ENCODE results near the gene CARS2. TPM values are rescaled to one million over a fixed set of nuclear protein-coding genes. Genes with fewer than 3 reads are reported as not detected.

Gene CARS2
- total RNA-seq, 4 donors from 2014 or later = 50.6 to 123 (median 97.7) TPM

- DNase-seq = no peak
- no peaks in the 10 kb centered on the region for H3K27me3 ChIP-seq
- no peaks in the 10 kb centered on the region for H3K9me3 ChIP-seq
- TF ChIP-seq CTCF (IDR thresholded peaks at IDR 0.05) = no peak
- TF ChIP-seq POLR2A (IDR thresholded peaks at IDR 0.05) = no peak
- H3K27ac ChIP-seq = no peak overlapping the region
- H3K4me1 ChIP-seq = peaks cover 0 to 26% (median 3%) of the 10 kb centered on the region in 4 donors
- peaks cover 0 to 26% (median 0%) of the 10 kb centered on the region in 3 donors for H3K36me3 ChIP-seq
- no peak overlapping the region for H3K4me3 ChIP-seq
Measured at GRCh38 chr13:110719036-110719710, 13.3 kb upstream of the CARS2 start.

GRCh38 chr13:110716247-110716515, 10.3 kb upstream of the CARS2 start:
- peak overlapping the region; percentile 77 to 93 (median 90) for H3K27ac ChIP-seq
- TF ChIP-seq POLR2A (IDR thresholded peaks at IDR 0.05) (no peak), CTCF (IDR thresholded peaks at IDR 0.05) (no peak)
- peaks cover 0 to 23% (median 5%) of the 10 kb centered on the region in 4 donors for H3K4me1 ChIP-seq
- peak in 2 of 3 donors; percentile 68 to 73 for DNase-seq
- H3K36me3 ChIP-seq = peaks cover 0 to 22% (median 0%) of the 10 kb centered on the region in 3 donors
- no peaks in the 10 kb centered on the region for H3K9me3 ChIP-seq
- H3K27me3 ChIP-seq = no peaks in the 10 kb centered on the region
- H3K4me3 ChIP-seq = peak overlapping the region; percentile 55 to 74 (median 68)

- no peaks in the 10 kb centered on the region for H3K9me3 ChIP-seq
- H3K27me3 ChIP-seq = no peaks in the 10 kb centered on the region
- peaks cover 0 to 26% (median 5%) of the 10 kb centered on the region in 4 donors for H3K4me1 ChIP-seq
- peaks cover 0 to 18% (median 0%) of the 10 kb centered on the region in 3 donors for H3K36me3 ChIP-seq
- H3K27ac ChIP-seq = peak overlapping the region; percentile 98 to 99 (median 99)
- TF ChIP-seq POLR2A (IDR thresholded peaks at IDR 0.05) (peak; percentile 91 to 93), CTCF (IDR thresholded peaks at IDR 0.05) (peak in 4 of 6 experiments; percentile 18 to 31 (median 26))
- peak overlapping the region; percentile 71 to 94 (median 79) for H3K4me3 ChIP-seq
- peak; percentile 97 to 99 (median 98) for DNase-seq
Measured at GRCh38 chr13:110715395-110716246, 9.7 kb upstream of the CARS2 start.

- peak overlapping the region; percentile 71 to 94 (median 78) for H3K4me3 ChIP-seq
Measured at GRCh38 chr13:110714797-110715394, 9.0 kb upstream of the CARS2 start.

More at GRCh38 chr13:110714797-110715394, 9.0 kb upstream of the CARS2 start:
- Histone ChIP-seq H3K27me3 (no peaks in the 10 kb centered on the region), H3K4me1 (peaks cover 0 to 26% (median 5%) of the 10 kb centered on the region in 4 donors), H3K9me3 (no peaks in the 10 kb centered on the region), H3K36me3 (peaks cover 0 to 11% (median 0%) of the 10 kb centered on the region in 3 donors), H3K27ac (peak overlapping the region; percentile 98 to 99 (median 99))
- TF ChIP-seq POLR2A (IDR thresholded peaks at IDR 0.05) = peak; percentile 100
- TF ChIP-seq CTCF (IDR thresholded peaks at IDR 0.05) = no peak
- peak; percentile 49 to 79 (median 75) for DNase-seq

All from Peyer's patch (tissue), 4 donors.